Loucy (cell line): ENCODE data around the gene SEMA5A.

Experiments
- H2AFZ ChIP-seq: fragments of 200-600 bp; sonication (generic); 2 replicates; pipeline ENCODE4 v1.6.0; 2016; ENCODE audit warnings: antibody characterized with exemption, mild to moderate bottlenecking, low read length, moderate library complexity
- H3F3A ChIP-seq: fragments of 200-600 bp; 2 replicates; pipeline ENCODE4 v1.6.0; 2016; ENCODE audit warnings: antibody characterized with exemption, low read depth, mild to moderate bottlenecking
- H3K27me3 ChIP-seq: fragments of 200-600 bp; sonication (generic); 2 replicates; pipeline ENCODE4 v1.6.1; 2014; ENCODE audit warnings: low read length, mild to moderate bottlenecking; ENCODE audit not compliant: insufficient read depth, poor library complexity, severe bottlenecking
- H3K36me3 ChIP-seq: fragments of 200-600 bp; sonication (generic); 2 replicates; pipeline ENCODE4 v1.6.1; 2016; ENCODE audit warnings: low read length; ENCODE audit not compliant: insufficient read depth
- H3K4me1 ChIP-seq: fragments of 200-600 bp; sonication (generic); 2 replicates; pipeline ENCODE4 v1.5.1; 2014; ENCODE audit warnings: low read length, mild to moderate bottlenecking; ENCODE audit not compliant: insufficient read depth, poor library complexity, severe bottlenecking
- H3K4me2 ChIP-seq: fragments of 200-600 bp; sonication (generic); 2 replicates; pipeline ENCODE4 v1.6.0; 2014; ENCODE audit warnings: antibody characterized with exemption, low read length, low read depth, mild to moderate bottlenecking; ENCODE audit not compliant: poor library complexity, severe bottlenecking
- H3K4me3 ChIP-seq: fragments of 200-600 bp; sonication (generic); 2 replicates; pipeline ENCODE4 v1.5.1; 2014; ENCODE audit warnings: low read length, mild to moderate bottlenecking, mixed read lengths; ENCODE audit not compliant: poor library complexity, severe bottlenecking
- H3K79me2 ChIP-seq: fragments of 200-600 bp; sonication (generic); 2 replicates; pipeline ENCODE4 v1.6.1; 2014; ENCODE audit warnings: low read length; ENCODE audit not compliant: insufficient read depth
- H3K9ac ChIP-seq: fragments of 200-600 bp; sonication (generic); 2 replicates; pipeline ENCODE4 v1.6.0; 2014; ENCODE audit warnings: mild to moderate bottlenecking, low read depth, low read length, moderate library complexity; ENCODE audit not compliant: poor library complexity, severe bottlenecking
- H3K9me2 ChIP-seq: fragments of 200-600 bp; sonication (generic); replicated peaks from 2 replicates; pipeline ENCODE4 v1.6.1; 2016; ENCODE audit warnings: low read depth, low read length, mixed read lengths
- H3K9me3 ChIP-seq: fragments of 200-600 bp; sonication (generic); 2 replicates; pipeline ENCODE4 v1.6.1; 2014; ENCODE audit warnings: mild to moderate bottlenecking, antibody characterized with exemption, low read length, low read depth; ENCODE audit not compliant: insufficient read depth
- H4K20me1 ChIP-seq: fragments of 200-600 bp; sonication (generic); 2 replicates; pipeline ENCODE4 v1.6.0; 2014; ENCODE audit warnings: antibody characterized with exemption, low read length, mild to moderate bottlenecking; ENCODE audit not compliant: insufficient read depth, poor library complexity, severe bottlenecking
- CTCF ChIP-seq: fragments of 200-600 bp; sonication (generic); conservative IDR thresholded peaks from 2 replicates; pipeline ENCODE4 v1.5.1; 2014; ENCODE audit warnings: mild to moderate bottlenecking, antibody characterized with exemption, low read length
- EZH2phosphoT487 ChIP-seq: fragments of 200-600 bp; IDR thresholded peaks from 2 replicates; pipeline ENCODE4 v1.6.1; 2018; ENCODE audit warnings: antibody characterized with exemption, mild to moderate bottlenecking, moderate library complexity, borderline replicate concordance

The SEMA5A gene

GRCh38 chr5:9444346-9444745 is 101.5 kb downstream of the SEMA5A start:
- Histone ChIP-seq H3F3A (no peaks in the 10 kb centered on the region), H3K9me2 (no peaks in the 10 kb centered on the region), H3K4me3 (no peak overlapping the region), H3K4me2 (no peak overlapping the region), H3K27me3 (no peaks in the 10 kb centered on the region), H3K9ac (no peak overlapping the region), H2AFZ (no peak overlapping the region), H4K20me1 (no peaks in the 10 kb centered on the region), H3K9me3 (peaks cover 3% of the 10 kb centered on the region; the same call in 1 of the 2 replicates), H3K4me1 (no peaks in the 10 kb centered on the region), H3K36me3 (no peaks in the 10 kb centered on the region), H3K79me2 (no peaks in the 10 kb centered on the region)
- TF ChIP-seq CTCF (no peak), EZH2phosphoT487 (no peak)

DNA sequence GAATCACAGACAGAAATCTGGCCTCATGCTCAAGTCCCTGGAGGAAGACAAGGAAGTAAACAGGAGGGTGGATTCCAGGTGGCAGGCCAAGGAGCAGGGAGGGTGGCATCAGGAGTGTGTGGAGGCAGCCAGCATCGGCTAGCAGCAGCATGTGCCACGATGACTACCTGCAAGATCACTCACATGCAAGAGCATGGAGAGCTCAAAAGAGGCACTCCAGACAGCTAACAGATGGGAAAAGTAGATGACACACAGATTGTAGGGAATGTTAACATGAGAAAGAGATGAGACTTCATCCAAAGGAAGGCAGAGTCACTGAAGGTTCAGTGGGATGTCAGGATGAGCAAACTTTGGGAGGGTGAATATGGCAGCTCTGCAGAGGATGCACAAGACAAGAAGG is 104.3 kb downstream of the SEMA5A start:
- Histone ChIP-seq H3K79me2 (no peaks in the 10 kb centered on the region), H3K27me3 (no peaks in the 10 kb centered on the region), H3F3A (no peaks in the 10 kb centered on the region), H3K4me1 (no peaks in the 10 kb centered on the region), H3K4me3 (no peak overlapping the region), H3K9me2 (no peaks in the 10 kb centered on the region), H2AFZ (no peak overlapping the region), H3K36me3 (no peaks in the 10 kb centered on the region), H3K9me3 (peaks cover 3% of the 10 kb centered on the region; the same call in 1 of the 2 replicates), H4K20me1 (no peaks in the 10 kb centered on the region), H3K4me2 (no peak overlapping the region), H3K9ac (no peak overlapping the region)
- TF ChIP-seq CTCF (no peak), EZH2phosphoT487 (no peak)

DNA sequence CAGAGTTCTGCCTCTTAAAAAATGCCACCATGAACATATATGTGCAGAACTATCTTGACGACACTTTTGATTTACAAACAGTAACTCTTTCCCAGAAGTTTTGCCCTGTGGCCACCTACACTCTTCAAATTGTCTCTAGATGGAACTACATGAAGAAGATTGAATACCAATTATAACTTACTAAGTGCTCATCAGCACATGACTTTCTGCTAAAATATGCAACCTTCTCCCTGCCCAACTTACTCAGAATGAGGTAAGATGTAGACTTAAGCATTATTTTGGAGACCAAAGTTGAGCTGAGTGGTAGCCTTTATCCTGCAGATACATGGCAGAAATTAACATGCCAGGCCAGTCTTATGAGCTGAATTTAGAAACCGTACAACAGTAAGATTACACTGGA is 105.4 kb downstream of the SEMA5A start:
- no peaks in the 10 kb centered on the region for H3K27me3 ChIP-seq
- H2AFZ ChIP-seq = no peak overlapping the region
- no peaks in the 10 kb centered on the region for H3K36me3 ChIP-seq
- H3K4me1 ChIP-seq = no peaks in the 10 kb centered on the region
- H3K4me3 ChIP-seq = no peak overlapping the region
- H3K79me2 ChIP-seq = no peaks in the 10 kb centered on the region
- no peak for TF ChIP-seq EZH2phosphoT487
- TF ChIP-seq CTCF = no peak
- H3F3A ChIP-seq = no peaks in the 10 kb centered on the region
- no peaks in the 10 kb centered on the region for H3K9me3 ChIP-seq
- no peak overlapping the region for H3K9ac ChIP-seq
- H3K4me2 ChIP-seq = no peak overlapping the region
- no peaks in the 10 kb centered on the region for H4K20me1 ChIP-seq
- H3K9me2 ChIP-seq = no peaks in the 10 kb centered on the region
